Neural progenitor cell (in vitro differentiated cells): ENCODE data around the gene CERS6. TPM values are rescaled to one million over a fixed set of nuclear protein-coding genes. Genes with fewer than 3 reads are reported as not detected.

Source experiments
- DNase-seq: peaks from one replicate; pipeline ENCODE4 v3.0.0-alpha.2; 2016; ENCODE audit warnings: low spot score
- H2AFZ ChIP-seq: fragments of 200-600 bp; sonication (generic); replicated peaks from 2 replicates; pipeline ENCODE4 v1.6.1; 2016; ENCODE audit warnings: antibody characterized with exemption
- H3F3A ChIP-seq: fragments of 200-600 bp; sonication (generic); 2 replicates; pipeline ENCODE4 v1.6.1; 2016; ENCODE audit warnings: antibody characterized with exemption, low read depth
- H3K27ac ChIP-seq: fragments of 200-600 bp; sonication (generic); 2 replicates; pipeline ENCODE4 v1.5.1; 2016; ENCODE audit warnings: mild to moderate bottlenecking
- H3K27me3 ChIP-seq: fragments of 200-600 bp; sonication (generic); 2 replicates; pipeline ENCODE4 v1.6.1; 2016; ENCODE audit warnings: mild to moderate bottlenecking, moderate library complexity
- H3K36me3 ChIP-seq: fragments of 200-600 bp; sonication (generic); 2 replicates; pipeline ENCODE4 v1.5.1; 2016
- H3K4me1 ChIP-seq: fragments of 200-600 bp; sonication (generic); 2 replicates; pipeline ENCODE4 v1.6.1; 2016; ENCODE audit warnings: mixed run types
- H3K4me2 ChIP-seq: fragments of 200-600 bp; sonication (generic); 2 replicates; pipeline ENCODE4 v1.6.1; 2016
- H3K4me3 ChIP-seq: fragments of 200-600 bp; sonication (generic); 2 replicates; pipeline ENCODE4 v1.5.1; 2016
- H3K79me2 ChIP-seq: fragments of 200-600 bp; sonication (generic); 2 replicates; pipeline ENCODE4 v1.6.1; 2016; ENCODE audit warnings: low read depth
- H3K9ac ChIP-seq: fragments of 200-600 bp; sonication (generic); 2 replicates; pipeline ENCODE4 v1.6.1; 2016
- H3K9me3 ChIP-seq: fragments of 200-600 bp; sonication (generic); 2 replicates; pipeline ENCODE4 v1.5.1; 2016; ENCODE audit warnings: low read depth
- H4K20me1 ChIP-seq: fragments of 200-600 bp; sonication (generic); 2 replicates; pipeline ENCODE4 v1.6.1; 2016; ENCODE audit warnings: low read depth
- H3K27ac Mint-ChIP-seq: 3 replicates; pipeline ENCODE4 v1.8.0; 2021; ENCODE audit warnings: mixed read lengths
- H3K27me3 Mint-ChIP-seq: 2 replicates; pipeline ENCODE4 v1.8.0; 2022; ENCODE audit warnings: low read depth, mild to moderate bottlenecking, inconsistent platforms, moderate library complexity, mixed read lengths; ENCODE audit not compliant: insufficient read depth
- H3K36me3 Mint-ChIP-seq: 3 replicates; pipeline ENCODE4 v1.8.0; 2021; ENCODE audit warnings: mixed read lengths
- H3K4me1 Mint-ChIP-seq: 3 replicates; pipeline ENCODE4 v1.8.0; 2021; ENCODE audit warnings: mixed read lengths
- H3K4me3 Mint-ChIP-seq: 3 replicates; pipeline ENCODE4 v1.8.0; 2021; ENCODE audit warnings: mild to moderate bottlenecking, moderate library complexity, mixed read lengths
- H3K9me3 Mint-ChIP-seq: 3 replicates; pipeline ENCODE4 v1.8.0; 2020; ENCODE audit warnings: mixed read lengths
- EZH2 ChIP-seq: fragments of 200-600 bp; sonication (generic); IDR thresholded peaks from 2 replicates; pipeline ENCODE4 v1.6.1; 2017; ENCODE audit warnings: antibody characterized with exemption, mild to moderate bottlenecking, moderate library complexity
- EZH2phosphoT487 ChIP-seq: fragments of 200-600 bp; sonication (generic); IDR thresholded peaks from 2 replicates; pipeline ENCODE4 v1.6.1; 2017; ENCODE audit warnings: antibody characterized with exemption
- total RNA-seq: library from RNA; depleted of rRNA; stranded (reverse); fragments of >200 nt; gene quantifications from 2 replicates; pipeline ENCODE4 v1.2.3, GENCODE V29; 2015; ENCODE audit warnings: low replicate concordance
- TF ChIP-seq, protein P1 (sequence below): fragments of 200-600 bp; sonication (generic); IDR thresholded peaks from 2 replicates; pipeline ENCODE4 v1.5.1; 2017; ENCODE audit warnings: antibody characterized with exemption, mild to moderate bottlenecking

CERS6 gene
- total RNA-seq, 1 donor from 2014 or later, result 50.8 TPM

DNA sequence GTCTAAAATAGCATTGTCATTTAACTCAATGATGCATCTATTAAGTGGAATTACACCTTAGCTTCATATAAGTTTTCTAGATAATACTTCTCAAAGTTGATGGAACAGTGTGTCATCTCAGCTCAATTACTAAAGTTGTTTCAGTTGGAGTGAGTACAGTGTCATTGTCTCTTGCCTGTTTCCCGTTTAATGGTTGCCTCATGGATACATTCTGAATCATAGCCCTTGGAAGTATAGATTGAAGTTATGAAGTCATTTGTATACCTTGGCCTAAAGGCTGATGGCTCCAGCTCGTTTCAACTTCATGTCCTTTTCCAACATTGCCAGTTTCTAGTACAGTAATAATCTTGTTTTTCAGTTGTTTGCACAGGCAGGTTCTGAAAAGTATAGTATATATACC is 215.9 kb downstream of the CERS6 start:
- no peak overlapping the region for H3K9ac ChIP-seq
- no peak overlapping the region for H3K4me3 ChIP-seq
- Mint-ChIP-seq H3K9me3 (peaks cover 9% of the 10 kb centered on the region), H3K27me3 (no peaks in the 10 kb centered on the region), H3K4me1 (peaks cover 4% of the 10 kb centered on the region), H3K36me3 (peaks cover 6% of the 10 kb centered on the region), H3K27ac (no peak overlapping the region), H3K4me3 (no peak overlapping the region)
- H3K79me2 ChIP-seq, result peaks cover 24% of the 10 kb centered on the region
- no peaks in the 10 kb centered on the region for H4K20me1 ChIP-seq
- peaks cover 19% of the 10 kb centered on the region for H3K4me1 ChIP-seq
- no peak for TF ChIP-seq EZH2phosphoT487
- no peak for TF ChIP-seq EZH2
- TF ChIP-seq, protein P1, sequence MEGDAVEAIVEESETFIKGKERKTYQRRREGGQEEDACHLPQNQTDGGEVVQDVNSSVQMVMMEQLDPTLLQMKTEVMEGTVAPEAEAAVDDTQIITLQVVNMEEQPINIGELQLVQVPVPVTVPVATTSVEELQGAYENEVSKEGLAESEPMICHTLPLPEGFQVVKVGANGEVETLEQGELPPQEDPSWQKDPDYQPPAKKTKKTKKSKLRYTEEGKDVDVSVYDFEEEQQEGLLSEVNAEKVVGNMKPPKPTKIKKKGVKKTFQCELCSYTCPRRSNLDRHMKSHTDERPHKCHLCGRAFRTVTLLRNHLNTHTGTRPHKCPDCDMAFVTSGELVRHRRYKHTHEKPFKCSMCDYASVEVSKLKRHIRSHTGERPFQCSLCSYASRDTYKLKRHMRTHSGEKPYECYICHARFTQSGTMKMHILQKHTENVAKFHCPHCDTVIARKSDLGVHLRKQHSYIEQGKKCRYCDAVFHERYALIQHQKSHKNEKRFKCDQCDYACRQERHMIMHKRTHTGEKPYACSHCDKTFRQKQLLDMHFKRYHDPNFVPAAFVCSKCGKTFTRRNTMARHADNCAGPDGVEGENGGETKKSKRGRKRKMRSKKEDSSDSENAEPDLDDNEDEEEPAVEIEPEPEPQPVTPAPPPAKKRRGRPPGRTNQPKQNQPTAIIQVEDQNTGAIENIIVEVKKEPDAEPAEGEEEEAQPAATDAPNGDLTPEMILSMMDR, result no peak
- no peaks in the 10 kb centered on the region for H3K27me3 ChIP-seq
- H3F3A ChIP-seq, result peaks cover 2% of the 10 kb centered on the region
- H3K4me2 ChIP-seq, result no peak overlapping the region
- no peak overlapping the region for H2AFZ ChIP-seq
- no peak for DNase-seq
- H3K27ac ChIP-seq, result no peak overlapping the region
- no peaks in the 10 kb centered on the region for H3K36me3 ChIP-seq
- no peaks in the 10 kb centered on the region for H3K9me3 ChIP-seq

DNA sequence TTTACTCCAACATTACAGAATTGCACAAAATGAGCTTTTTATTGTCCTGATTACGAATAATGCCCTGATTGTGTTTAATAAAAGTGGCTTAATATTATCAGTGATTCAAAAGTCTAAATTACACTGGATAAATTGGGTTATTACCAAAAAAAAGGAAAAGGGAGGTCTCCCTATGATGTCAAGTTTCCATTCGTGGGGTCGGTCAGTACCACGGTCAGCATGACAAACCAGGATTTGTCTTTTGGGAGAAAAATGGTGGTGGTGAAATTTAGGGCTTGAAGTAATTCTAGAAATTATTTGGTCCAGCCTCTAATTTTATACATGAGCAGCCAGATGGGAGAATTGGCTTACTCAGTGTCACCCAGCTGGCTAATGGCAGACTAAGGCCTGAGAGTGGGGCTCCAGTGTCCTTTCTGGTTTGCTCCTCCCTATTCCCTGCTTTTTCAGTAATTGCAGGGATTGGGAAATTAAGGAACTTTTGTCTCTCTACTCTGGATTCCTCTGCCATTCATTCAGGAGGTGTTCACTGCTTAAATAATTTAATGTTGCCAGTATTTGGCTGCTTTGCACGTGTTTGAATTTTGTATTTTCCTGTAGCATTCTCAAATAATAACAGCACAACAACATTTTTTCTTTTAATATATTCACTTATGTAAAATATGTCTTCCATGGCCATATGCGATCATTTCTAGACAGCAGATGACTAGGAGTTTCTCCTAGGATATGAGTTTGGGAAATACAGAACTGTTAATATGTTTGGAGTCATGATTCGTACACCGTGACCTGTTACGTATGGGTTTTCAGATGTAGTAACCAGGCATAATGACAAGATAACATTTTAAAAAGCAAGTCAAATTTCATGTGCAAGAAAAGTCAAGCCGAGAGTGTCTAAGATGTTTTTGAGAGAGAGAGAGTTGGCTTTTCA is 217.5 kb downstream of the CERS6 start:
- Histone ChIP-seq H3F3A (peaks cover 12% of the 10 kb centered on the region), H2AFZ (no peak overlapping the region), H3K27me3 (no peaks in the 10 kb centered on the region), H3K36me3 (no peaks in the 10 kb centered on the region), H3K4me3 (no peak overlapping the region), H3K4me2 (no peak overlapping the region), H3K27ac (no peak overlapping the region), H3K79me2 (peaks cover 29% of the 10 kb centered on the region), H3K9ac (no peak overlapping the region), H4K20me1 (no peaks in the 10 kb centered on the region), H3K9me3 (no peaks in the 10 kb centered on the region), H3K4me1 (peaks cover 18% of the 10 kb centered on the region)
- H3K4me3 Mint-ChIP-seq, result no peak overlapping the region
- DNase-seq, result no peak
- no peaks in the 10 kb centered on the region for H3K27me3 Mint-ChIP-seq
- H3K4me1 Mint-ChIP-seq, result no peaks in the 10 kb centered on the region
- no peak overlapping the region for H3K27ac Mint-ChIP-seq
- H3K9me3 Mint-ChIP-seq, result peaks cover 10% of the 10 kb centered on the region
- H3K36me3 Mint-ChIP-seq, result peaks cover 9% of the 10 kb centered on the region
- TF ChIP-seq EZH2phosphoT487, result no peak
- TF ChIP-seq, protein P1, result no peak
- no peak for TF ChIP-seq EZH2

DNA sequence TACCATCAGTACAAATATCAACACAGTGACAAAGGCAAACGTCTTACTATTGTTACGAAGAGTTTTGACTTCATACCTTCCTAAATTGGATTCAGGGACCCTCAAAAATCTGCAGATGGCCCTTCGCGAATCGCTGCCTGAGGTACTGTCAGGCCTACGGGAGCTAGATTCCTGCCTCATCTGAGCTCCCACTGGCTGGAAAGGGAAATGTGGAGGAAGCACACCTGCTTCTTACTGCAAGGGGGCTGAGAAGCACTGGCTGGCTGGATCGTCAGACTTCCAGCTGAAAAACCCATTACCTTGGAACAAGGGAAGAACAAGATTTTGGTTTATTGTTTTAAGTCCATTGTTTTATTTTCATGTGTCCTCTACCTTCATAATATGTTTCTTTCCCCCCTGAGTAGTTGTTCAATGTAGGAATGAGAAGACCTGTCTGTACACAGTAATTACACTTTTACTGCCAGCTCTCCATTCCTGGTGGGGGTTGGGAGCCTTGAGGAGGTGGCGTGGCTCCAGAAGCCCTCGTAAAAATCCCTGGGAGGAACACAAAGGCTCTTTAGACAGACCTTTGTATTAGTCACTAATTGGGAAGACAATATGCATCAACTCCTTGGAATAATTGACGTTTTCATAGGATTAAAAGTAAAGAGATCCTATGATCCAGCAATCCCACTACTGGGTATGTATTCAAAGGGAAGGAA is 222.2 kb downstream of the CERS6 start:
- Histone ChIP-seq H2AFZ (no peak overlapping the region), H3K4me2 (peak overlapping the region; percentile 39), H3K4me3 (no peak overlapping the region), H3K9ac (no peak overlapping the region), H3K27me3 (no peaks in the 10 kb centered on the region), H4K20me1 (peaks cover 3% of the 10 kb centered on the region), H3K36me3 (no peaks in the 10 kb centered on the region), H3K9me3 (no peaks in the 10 kb centered on the region), H3K79me2 (peaks cover 29% of the 10 kb centered on the region), H3K4me1 (peaks cover 39% of the 10 kb centered on the region), H3K27ac (peak overlapping the region; percentile 82), H3F3A (peaks cover 25% of the 10 kb centered on the region)
- peak; percentile 66 for DNase-seq
- H3K4me3 Mint-ChIP-seq, result no peak overlapping the region
- TF ChIP-seq, protein P1, result no peak
- TF ChIP-seq EZH2phosphoT487, result peak; percentile 32
- TF ChIP-seq EZH2, result no peak
- H3K9me3 Mint-ChIP-seq, result peaks cover 10% of the 10 kb centered on the region
- H3K36me3 Mint-ChIP-seq, result peaks cover 9% of the 10 kb centered on the region
- peaks cover 7% of the 10 kb centered on the region for H3K4me1 Mint-ChIP-seq
- no peak overlapping the region for H3K27ac Mint-ChIP-seq
- H3K27me3 Mint-ChIP-seq, result no peaks in the 10 kb centered on the region
